ENCODE measurements around the gene PRDX5.
"Not testable (repeated sequence)": the region's sequence is repeated elsewhere in the genome, so short reads cannot be mapped to it uniquely, and the experiment has no call there.

The PRDX5 gene

GRCh38 chr11:64306563-64306875 lies 11.4 kb upstream of the PRDX5 start:
- no peak for DNase-seq

- DNase-seq, result no peak
Measured at GRCh38 chr11:64306876-64307622, 10.9 kb upstream of the PRDX5 start.

- not testable (repeated sequence) for DNase-seq
Measured at GRCh38 chr11:64307795-64308194, 10.1 kb upstream of the PRDX5 start.

- no peak for DNase-seq
Measured at GRCh38 chr11:64312947-64313346, 5.0 kb upstream of the PRDX5 start.

- no peak for DNase-seq
Measured at GRCh38 chr11:64313491-64314145, 4.3 kb upstream of the PRDX5 start.

GRCh38 chr11:64314146-64314804 lies 3.6 kb upstream of the PRDX5 start:
- DNase-seq, result no peak

GRCh38 chr11:64314805-64315561 lies 2.9 kb upstream of the PRDX5 start:
- no peak for DNase-seq

- not testable (repeated sequence) for DNase-seq
Measured at GRCh38 chr11:64315667-64316526, 2.0 kb upstream of the PRDX5 start.

GRCh38 chr11:64316672-64317324 lies 1.1 kb upstream of the PRDX5 start:
- peak; percentile 54 for DNase-seq

GRCh38 chr11:64317325-64317960 lies 478 bp upstream of the PRDX5 start, which contains the start of gene TRMT112:
TSS of gene TRMT112 (minus strand) at chr11:64317559. CDS start at chr11:64317526, 33 bp downstream.
- DNase-seq, result peak; percentile 99

GRCh38 chr11:64318766-64319761 lies 1.1 kb downstream of the PRDX5 start:
- no peak for DNase-seq

GRCh38 chr11:64320556-64320955 lies 2.6 kb downstream of the PRDX5 start:
- DNase-seq, result no peak

- DNase-seq, result no peak
Measured at GRCh38 chr11:64321026-64321425, 3.1 kb downstream of the PRDX5 start.

GRCh38 chr11:64321533-64321932 lies 3.6 kb downstream of the PRDX5 start:
- no peak for DNase-seq

GRCh38 chr11:64322925-64323260 lies 5.0 kb downstream of the PRDX5 start:
- DNase-seq, result no peak

- no peak for DNase-seq
Measured at GRCh38 chr11:64323373-64323772, 5.5 kb downstream of the PRDX5 start.

- DNase-seq, result not testable (repeated sequence)
Measured at GRCh38 chr11:64323984-64324383, 6.1 kb downstream of the PRDX5 start.

GRCh38 chr11:64324692-64325469 lies 7.0 kb downstream of the PRDX5 start:
- no peak for DNase-seq

GRCh38 chr11:64327375-64327774 lies 9.5 kb downstream of the PRDX5 start:
- no peak for DNase-seq

Measured in CD4-positive, alpha-beta T cell treated with Interleukin-17A for 1 hour (primary cell).